ENCODE results near the gene CAT.

CAT gene

DNA sequence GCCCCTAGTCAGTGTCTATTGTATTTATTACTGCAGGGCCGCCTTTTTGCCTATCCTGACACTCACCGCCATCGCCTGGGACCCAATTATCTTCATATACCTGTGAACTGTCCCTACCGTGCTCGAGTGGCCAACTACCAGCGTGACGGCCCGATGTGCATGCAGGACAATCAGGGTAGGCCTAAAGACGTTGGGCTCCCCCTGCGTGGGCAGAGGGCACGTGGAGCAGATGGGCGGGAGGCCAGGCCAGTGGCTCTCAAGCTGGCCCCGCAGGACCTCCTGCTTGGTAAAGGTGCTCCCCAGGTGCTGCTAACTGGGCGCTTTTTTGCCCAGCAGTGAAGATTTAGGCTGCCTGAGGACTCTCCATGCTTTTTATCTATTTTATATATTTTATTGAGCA, 22.5 kb downstream of the CAT start:
- DNase-seq: no peak

DNA sequence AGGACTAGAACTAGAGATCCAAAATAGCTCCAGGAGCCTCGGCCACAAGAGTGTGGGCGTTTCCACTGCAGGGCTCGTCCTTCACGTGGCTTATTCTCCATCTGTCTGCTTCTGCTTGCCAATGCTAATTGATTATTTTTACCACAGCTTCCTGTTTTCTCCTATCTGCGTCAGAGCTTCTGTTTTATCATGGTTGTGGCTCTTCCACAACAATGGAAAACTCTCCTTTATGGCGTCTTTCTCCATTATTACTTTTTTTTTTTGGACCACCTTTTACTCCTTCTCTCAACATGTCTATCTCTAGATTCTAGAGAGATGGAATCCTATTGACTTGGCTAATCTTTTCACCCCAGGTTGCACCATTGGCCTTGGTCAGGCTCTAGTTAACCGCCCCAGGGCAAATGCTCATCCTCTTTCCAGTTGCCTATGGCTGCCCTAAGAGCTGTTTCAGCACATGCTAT, 25.9 kb downstream of the CAT start:
- DNase-seq: no peak

DNA sequence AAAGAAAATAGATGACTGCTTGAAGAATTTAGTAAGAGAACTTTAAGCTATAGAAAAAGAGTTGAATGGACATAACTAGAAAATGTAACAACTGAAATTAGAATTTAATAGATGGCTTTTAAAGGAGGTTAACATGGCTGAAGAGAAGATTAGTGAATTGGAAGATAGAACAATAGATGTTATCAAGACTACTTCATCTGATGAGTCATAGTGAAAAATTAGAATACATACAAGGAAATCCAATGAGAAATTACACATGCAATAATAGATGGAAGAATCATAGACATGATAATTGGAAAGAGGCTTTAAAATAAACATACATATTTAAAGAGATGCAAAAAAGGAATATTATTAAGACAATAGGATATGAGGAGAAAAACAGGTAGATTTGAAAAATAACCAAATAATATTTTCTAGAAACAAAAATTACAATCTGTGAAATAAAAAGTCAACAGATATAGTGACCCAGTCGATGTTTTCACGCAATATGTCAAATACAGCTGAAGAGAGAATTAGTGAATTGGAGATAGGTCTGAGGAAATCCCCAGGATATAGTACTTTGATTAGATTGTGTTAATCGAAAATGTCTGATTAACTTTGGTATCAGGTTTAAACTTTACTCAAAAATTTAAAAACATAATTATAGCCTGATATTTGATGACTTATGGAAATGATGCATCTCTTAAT, 28.2 kb downstream of the CAT start:
- no peak for DNase-seq

DNA sequence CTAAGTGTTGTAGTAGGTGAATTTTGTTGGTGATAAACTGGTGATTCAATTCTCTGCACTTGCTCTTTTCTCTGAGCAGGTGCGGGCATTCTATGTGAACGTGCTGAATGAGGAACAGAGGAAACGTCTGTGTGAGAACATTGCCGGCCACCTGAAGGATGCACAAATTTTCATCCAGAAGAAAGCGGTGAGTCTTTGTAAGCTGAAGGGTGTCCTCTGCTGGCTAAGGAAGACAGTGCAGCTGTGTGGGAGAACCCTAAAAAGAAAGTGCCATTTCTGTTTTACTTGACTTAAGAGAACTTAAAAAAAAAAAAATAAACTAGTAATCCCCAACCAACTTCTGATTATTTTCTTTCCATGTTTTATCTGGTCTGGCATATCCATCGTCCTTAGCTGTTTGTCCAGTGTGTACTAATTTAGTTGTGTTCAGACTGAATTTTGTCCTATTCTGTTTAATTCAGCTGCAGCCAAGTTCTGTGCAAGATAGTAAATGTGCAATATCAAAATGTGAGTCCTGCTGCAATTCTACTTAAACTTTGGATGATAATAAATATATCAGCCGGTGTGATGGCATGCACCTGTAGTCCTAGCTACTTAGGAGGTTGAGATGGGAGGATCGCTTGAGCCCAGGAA, 29.6 kb downstream of the CAT start:
- DNase-seq: peak; percentile 12

DNA sequence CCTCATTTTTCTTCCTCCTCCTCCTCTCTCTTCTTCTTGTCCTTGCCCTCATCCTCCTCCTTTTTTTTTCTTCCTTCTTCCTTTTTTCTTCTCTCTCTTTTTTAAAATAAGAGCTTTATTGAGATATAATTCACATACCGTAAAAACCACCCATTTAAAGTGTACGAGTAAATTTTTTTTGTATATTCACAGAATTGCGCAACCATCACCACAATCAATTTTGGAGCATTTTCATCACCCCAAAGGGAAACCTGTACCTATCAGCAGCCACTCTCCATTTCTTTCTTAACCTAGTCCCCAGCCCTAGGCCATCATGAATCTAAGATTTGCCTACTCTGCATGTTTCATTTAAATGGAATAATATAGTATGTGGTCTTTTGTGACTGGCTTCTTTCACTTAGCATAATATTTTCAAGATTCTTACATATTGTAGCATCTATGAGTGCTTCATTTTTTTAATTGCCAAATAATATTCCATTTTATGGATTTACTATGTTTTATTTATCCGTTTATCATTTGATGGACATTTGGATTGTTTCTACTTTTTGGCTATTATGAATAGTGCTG, 35.0 kb downstream of the CAT start:
- DNase-seq: no peak

DNA sequence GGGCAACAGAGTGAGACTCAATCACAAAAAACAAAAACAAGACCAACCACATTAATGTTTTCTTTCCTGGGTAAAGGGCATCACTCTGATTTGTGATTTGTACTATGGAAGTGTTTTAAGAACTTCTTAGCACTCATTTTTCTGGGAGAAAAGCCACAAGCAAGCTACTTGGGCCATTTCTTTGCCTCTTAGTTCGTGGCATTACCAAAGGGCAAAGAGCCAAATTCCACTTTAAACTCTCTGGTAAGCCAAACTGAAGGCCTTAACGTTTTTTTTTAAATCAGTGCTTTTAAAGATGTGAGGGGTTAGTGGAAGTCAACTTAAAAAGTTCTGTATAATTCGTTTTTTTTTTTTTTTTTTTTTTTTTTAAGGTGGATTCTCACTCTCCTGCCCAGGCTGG, 36.9 kb downstream of the CAT start:
- no peak for DNase-seq

DNA sequence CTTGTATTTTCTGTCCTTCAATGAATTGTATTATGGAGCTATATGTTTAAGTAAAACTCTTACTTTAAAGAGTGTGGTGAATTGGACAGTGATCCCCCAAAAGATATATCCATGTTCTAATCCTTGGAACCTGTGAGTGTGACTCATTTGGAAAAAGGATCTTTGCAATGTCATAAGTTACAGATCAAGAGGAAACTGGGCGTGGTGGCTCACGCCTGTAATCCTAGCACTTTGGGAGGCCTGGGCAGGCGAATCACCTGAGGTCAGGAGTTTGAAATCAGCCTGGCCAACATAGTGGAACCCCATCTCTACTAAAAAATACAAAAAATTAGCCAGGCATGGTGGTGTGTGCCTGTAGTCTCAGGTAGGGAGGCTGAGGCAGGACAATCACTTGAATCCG, 38.1 kb downstream of the CAT start:
- no peak for DNase-seq

DNA sequence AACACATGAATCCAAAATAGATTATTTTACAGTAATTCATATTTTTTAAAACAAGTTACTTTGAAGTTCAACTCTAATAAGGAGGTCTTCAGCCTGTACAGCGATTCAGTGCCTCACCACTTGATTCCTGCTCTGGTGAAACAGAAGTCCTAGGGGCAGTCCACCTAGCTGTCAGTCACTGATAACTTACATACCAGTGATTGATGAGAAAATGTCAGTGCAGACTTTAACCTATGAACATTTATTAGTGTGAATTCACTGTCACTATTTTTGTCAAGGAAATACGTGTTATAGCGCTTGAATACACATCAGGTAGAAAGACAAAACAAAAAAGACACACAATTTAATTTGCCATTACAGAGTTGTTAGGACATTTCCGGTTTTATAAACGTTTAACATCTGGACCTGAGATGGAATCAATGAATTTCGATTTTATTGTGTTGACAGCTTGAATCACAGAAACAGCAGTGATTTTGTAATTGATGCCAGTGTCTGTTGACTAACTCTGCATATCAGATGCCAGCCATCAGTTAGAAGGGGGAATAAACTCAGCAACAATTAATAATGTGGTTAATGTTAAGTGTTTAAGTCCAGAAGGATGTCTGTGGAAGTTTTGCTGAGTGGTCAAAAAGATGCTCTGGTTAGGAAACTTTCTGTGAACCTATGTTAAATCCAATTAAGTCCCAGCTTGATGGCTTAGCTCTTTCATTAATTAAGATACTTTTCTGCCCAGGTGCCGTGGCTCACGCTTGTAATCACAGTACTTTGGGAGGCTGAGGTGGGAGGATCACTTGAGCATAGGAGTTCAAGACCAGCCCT, 40.3 kb downstream of the CAT start:
- DNase-seq: no peak

DNA sequence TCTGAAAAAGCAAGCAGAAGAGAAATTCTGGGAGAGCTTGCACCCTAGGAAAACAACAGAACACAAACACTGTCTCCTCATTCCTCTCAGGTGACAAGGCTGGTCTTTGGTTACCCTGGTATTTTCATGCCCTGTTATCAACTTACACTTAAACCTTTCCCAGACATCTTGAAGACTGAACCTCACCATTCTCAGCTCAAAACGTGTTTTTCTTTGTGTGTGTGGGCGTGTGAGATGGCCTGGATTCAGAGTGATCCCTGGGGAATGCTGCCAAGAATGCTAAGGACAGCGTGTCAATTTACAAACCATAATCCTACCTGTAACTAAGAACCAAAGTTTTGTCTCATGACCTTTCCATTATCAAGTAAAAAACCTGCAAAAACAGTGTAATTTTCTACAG, 41.6 kb downstream of the CAT start:
- no peak for DNase-seq

DNA sequence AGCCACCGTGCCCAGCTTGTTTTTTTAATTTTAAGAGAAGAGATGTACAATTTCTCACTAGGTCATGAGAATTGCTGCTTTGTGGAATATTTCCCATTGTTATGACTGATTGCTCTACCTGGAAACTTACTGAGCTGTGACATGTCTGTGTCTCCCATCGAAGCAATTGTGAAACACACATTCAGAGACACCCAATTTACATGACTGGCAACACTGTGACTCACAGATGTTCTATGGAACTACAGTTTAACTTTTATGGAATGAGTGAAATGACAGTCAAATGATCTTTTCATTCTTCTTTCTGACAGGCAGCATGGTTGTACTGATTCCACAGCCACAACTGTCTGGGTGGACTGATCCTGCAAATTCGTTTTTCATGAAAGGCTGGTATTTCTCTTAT, 42.6 kb downstream of the CAT start:
- no peak for DNase-seq

DNA sequence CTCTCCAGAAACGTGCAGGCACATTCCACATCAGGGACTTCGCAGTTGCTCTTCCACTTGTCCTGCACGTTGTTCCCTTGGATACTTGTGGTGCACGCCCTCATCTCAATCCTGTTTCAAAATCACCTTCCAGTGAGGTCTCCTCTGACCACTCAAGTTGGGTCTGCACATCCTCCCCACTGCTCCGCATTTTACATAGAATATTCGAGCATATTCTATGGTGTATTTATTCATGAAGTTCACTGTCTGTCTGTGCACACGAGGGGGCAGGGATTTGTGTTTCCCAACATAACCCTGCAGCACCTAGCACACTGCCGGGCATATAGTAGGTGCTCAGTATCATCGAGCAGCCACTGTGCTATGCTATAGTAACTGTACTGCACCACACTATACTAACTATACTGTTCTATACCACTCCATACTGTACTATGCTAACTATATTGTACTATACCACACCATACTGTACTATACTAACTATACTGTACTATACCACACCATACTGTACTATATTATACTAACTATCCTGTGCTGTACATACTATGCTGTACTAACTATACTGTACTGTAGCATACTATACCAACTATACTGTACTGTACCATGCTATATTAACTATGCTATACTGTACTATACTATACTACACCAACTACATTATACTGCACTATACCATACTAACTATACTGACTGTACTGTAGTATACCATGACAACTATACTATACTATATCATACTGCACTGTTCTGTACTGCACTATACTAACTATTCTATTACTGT, 44.6 kb downstream of the CAT start:
- no peak for DNase-seq

DNA sequence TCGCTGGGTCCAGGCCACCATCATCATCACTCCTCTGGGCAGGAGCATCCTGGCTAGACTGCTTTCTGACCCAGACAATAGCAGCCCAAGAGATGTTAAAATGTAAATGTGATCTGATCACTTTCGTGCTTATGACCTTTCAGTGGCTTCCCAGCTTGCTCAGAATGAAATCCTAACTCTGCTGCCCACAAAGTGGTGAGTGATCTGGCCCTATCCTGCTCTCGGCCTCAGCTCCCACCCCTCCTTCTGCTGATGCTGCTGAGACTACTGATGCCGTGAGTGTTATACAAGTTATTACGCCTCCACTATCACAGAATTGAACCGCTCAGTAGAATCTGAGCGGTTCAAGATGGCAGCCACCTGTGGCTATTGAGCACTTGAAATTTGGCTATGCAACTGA, 48.7 kb downstream of the CAT start:
- no peak for DNase-seq

DNA sequence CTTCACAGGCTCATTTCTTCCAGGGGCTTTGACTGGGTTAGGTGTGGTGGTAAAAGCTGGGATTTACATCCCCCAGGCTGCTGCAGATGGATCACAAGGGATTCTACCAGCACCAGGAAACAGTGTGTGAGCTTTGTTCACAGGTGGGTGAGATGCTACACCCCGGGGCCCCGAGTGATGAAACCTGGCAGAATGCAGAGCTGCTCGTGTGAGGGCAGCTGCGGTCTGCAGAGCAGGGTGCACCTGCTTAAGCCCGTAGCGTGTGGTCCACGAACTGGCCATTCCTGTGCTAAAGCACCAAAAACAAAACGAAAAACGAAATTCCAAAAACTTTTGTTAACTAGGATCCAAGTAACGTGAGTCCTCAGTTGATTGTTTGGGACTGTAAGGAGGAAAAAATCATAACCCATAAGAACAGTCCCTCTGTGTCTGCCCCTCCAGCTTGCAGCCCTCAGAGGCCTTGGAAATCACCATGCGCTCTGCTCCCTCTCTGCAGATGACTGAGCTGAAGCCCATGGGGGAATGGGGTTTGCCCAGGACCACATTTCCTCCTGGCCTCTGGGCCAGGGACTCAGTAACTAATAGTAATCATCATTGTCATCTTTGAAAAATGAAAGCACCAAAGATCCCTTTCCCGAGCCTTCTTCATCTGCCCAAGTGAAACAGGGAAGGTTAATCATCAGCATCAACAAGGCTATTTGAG, 50.3 kb downstream of the CAT start:
- no peak for DNase-seq

DNA sequence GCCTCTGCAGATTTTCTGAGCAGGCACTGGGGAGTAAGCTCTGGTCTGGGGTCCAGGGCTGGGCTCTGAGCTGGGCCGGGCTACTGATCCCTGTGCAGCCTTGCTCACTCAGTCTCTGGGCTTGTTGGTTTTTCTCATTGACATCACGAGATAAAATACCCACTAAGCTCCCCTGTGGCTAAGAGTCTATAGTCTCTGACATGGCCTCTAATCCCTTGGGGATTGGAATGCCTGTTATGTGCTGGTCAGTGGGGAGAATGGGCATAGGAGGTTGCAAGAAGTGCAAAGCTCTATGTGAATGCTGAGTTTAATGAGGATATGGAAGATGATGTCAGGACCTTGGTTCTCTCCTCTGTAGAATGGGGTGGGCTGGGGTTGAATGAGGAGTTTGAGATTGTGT, 51.6 kb downstream of the CAT start:
- DNase-seq: no peak

DNA sequence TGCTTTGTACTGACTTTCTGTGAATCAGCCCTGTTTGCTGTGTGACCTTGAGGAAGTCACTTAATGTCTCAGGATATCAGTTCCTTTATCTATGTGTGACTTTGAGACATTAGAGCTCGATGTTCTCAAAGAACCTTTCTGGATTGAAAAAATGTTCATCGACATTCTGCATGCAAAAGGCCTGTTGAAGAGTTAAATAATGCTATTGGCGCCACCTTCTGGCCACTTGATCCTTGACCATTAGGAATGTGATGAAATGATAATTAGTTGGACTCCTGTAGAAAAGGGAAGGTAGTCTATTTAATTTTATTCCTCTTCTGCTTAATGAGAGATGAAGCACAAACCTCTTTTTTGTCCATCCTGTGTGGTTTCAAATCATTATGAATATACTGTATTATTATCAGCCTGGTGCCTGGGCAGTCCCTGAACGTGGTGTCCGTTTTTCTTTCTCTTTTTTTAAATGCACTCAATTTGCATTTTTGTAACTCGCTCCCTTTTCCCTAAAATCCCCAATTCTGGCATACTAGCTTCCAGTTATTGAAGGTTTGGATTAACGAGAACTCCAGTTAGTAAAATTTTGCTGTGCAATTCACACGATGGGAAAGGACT, 54.2 kb downstream of the CAT start:
- no peak for DNase-seq

DNA sequence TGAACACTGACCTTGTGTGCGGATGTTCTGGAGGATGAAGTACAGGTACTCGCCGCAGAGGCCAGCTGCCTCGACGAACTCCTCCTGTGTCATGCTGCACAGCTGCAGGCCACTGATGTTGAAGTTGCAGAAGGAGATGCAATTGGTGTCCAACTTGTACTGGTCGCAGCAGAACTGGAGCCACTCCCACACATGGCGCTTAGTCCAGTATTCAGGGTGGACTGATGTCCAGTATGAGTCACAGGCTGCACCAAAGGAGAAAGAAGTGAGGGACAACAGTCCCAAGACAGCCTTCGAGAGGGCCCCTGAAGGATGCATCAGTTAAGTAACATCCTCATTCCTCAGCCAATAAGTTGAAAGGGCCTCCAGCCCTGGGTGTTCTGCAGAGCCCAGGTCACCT, 54.7 kb downstream of the CAT start:
- DNase-seq: no peak

DNA sequence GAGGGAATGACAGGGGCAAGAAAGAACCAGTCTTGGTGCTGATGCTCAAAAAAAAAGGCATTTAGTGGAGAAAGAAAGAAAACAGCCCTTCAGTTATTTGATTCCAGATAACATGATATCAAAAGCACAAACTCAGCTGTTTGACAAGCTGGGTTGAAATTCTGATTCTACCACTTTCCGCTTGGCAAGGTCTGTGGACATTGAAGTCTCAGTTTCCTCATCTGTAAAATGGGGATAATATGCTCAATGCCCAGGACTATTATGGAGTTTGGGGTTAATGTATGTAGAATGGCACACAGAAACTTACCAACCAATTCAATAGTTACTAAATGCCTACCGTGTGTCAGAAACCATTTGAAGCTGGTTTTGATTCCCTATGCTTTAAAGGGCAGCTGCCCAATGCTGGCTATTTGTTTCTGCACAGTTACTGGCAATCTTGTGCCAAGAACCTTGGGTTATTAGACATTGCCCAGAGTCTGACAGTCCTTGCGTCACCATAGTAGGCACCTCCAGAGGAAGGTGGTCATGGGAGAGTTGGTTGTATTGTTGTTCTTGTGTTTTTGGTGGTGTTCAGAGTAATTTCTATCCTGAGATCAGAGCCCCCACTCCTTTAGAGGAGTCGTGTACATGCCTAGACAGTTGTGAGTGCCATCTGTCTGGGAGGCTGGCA, 55.3 kb downstream of the CAT start:
- no peak for DNase-seq

DNA sequence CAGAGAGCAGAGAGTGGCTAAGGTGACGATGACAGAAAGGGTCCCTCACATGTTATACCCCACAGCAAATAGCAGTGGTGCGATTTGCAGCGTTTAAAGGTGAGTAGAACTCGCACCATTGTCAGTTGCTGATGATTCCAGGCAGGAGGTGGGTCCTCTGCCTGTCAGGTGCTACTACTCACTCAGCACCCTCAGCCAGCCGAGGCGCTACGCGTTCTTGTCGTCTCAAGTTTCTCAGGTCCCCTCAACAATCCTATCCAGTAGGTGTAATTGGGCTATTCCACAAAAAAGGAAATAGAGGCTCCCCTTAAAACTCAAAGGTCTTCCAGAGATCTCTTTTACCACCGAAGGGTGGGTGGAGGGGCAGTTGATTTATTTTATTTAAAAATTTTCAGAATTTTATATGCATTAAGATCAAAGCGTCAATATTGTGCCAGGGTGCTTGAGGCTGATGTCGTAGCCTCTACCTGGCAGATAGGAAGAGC, 56.5 kb downstream of the CAT start:
- no peak for DNase-seq

DNA sequence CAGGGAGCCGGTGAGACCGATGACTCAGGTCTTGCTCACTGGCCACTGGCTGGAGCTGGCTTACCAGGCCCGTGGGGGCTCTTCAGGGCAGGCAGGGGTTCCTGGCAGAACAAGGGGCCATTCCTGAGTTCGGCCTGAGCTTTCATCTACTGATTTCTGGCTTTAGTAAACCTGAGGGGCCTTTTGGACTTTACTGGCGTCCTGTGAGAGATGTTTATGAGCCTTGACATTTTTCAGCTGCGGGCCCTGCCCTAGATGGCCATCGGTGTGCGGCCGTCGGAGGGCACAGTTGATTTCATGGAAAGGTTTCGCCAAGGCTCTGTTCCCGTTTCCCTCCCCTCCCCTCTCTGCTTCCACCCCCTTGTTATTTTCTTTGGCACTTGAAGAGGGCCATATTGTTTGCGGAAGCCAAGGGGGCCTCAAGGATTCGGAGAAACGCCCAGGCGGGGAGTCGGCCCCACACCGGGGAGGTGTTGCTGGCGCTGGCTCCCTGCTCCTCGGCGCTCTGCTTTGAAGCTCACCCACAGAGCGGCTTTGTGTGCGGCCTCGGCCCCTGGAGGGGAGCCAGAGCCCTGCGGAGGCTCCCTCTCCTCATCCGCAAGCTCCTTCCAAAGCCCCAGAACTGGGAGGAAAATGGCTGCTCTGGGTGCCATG, 57.1 kb downstream of the CAT start:
- DNase-seq: no peak

DNA sequence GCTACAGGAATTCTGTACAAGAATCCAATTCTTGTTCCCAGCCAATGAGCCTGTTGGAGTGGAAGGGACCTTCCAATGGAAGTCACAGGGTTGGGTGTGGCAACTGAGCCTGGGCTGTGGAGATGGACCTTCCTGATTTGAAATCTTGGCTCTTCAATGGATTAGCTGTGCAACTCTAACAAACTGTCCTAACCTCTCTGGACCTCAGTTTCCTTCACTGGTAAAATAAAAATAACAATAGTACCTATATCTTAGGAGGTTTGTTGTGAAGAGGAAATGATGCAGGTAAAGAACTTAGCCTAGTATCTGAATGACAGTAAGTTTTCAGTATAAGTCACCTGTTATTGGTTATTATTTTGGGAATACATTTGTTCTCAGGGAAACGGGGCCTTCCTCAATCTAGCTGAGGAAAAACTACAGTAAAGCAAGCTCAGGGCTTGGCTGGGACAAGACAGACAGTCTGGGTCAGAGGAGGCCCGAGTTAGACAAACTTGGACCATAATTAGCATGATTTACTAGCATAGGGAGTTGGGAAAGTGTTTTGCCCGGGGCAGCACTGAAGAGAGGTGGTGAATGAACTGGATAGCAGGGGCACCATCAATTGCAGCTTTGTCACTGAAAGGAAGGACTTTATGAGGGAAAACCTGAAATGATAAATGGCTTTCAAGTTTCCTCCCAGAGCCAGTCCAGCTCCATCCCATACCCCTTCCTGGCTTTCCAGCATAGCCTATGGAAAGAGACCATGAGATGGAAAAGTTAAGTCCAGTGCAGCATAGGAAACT, 61.2 kb downstream of the CAT start:
- no peak for DNase-seq

Data from central memory CD4-positive, alpha-beta T cell (primary cell).